GM12865 (cell line): ENCODE measurements around the gene USP3.

ENCODE experiments used
- DNase-seq: peaks from one replicate; pipeline ENCODE4 v3.0.0; 2010; ENCODE audit warnings: low read depth
- H3K4me3 ChIP-seq: 2 replicates; pipeline ENCODE4 v1.5.1; 2011; ENCODE audit warnings: mild to moderate bottlenecking, low read depth, low read length, control low read depth
- CTCF ChIP-seq: IDR thresholded peaks from 2 replicates; pipeline ENCODE4 v1.5.1; 2011; ENCODE audit warnings: low read length, control low read depth, low read depth, inconsistent platforms; ENCODE audit not compliant: insufficient read depth; ENCODE audit errors: missing control alignments

USP3 gene

DNA sequence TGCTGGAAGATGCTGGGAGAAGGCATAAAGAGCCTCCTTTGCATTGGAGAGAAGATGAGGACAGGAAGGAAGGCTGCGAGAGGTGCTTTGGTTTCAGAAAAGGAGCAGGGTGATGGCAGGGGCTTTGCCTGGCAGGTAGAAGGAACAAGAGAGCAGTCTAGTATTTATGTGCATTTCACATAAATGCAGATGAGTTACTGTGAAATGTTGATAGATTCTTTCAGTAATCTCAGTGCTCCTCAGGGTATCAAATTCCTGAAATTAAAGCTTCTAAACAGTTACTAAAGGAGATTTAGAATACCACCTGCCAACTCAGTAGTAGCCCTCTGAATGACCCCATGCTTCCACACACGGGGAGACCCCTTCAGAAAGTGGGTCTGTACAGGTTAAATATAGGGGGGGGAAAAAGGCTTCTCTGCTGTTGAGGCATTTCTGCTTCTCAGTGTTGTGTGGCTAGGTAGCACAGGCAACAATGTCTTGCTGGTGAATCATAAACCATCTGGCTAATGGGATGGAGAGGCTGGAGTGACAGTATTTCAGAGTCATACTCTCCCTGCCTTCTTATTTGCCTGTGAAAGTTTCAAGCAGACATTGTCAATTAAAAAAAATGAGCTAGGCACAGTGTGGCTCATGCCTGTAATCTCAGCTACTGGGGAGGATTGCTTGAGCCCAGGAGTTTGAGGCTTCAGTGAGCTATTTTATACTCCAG lies 78.5 kb downstream of the USP3 start:
- no peak overlapping the region for H3K4me3 ChIP-seq
- no peak for DNase-seq
- no peak for TF ChIP-seq CTCF

- no peak for TF ChIP-seq CTCF
- DNase-seq, result no peak
- H3K4me3 ChIP-seq, result no peak overlapping the region
These were observed 82.4 kb downstream of the USP3 start for GRCh38 chr15:63586790-63587189.

GRCh38 chr15:63587527-63587926 lies 83.1 kb downstream of the USP3 start:
- H3K4me3 ChIP-seq, result no peak overlapping the region
- TF ChIP-seq CTCF, result no peak
- no peak for DNase-seq

DNA sequence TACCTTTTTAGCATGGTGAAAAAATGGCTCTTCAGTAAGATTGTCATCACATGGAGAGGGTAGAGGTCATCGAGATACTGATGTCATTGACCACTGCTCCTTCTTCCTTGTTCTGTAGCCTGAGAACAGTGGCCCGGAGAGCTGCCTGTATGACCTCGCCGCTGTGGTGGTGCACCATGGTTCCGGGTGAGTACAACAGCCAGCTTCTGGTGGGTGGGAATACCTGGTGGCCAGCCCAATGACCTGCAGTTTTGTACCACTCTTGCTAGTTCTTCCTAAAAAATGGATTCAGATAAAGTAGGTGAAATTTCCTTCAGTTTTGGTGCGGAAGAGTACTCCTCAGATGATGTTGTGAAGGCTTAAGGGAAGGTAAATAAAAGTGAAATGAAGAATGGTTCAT lies 84.4 kb downstream of the USP3 start:
- no peak overlapping the region for H3K4me3 ChIP-seq
- TF ChIP-seq CTCF, result no peak
- DNase-seq, result no peak

- TF ChIP-seq CTCF, result no peak
- DNase-seq, result no peak
- no peak overlapping the region for H3K4me3 ChIP-seq
These were observed 89.6 kb downstream of the USP3 start for GRCh38 chr15:63593705-63594671.

DNA sequence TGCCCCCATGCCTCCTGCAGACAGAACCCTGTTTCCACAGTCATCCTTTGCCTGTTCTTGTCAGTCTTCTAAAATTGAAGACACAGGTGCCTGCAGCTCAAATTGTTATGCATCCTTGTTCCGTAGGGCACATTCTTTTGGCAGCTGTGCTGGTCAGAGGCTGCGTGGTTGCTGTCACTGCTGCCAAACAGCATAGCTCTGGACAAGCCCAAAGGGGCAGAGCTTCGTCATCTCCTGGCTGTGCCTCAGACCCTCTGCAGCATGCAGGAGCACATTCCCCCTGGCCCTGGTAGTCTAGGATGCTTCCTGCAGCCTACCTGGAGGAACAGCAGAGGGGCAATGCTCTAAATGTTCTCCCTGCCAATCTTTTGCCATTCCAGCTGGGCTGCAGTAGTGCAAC lies 90.7 kb downstream of the USP3 start:
- H3K4me3 ChIP-seq, result no peak overlapping the region
- no peak for TF ChIP-seq CTCF
- DNase-seq, result no peak
